LNCAP (cell line): ENCODE results near the gene SKI.

Experiments
- TF ChIP-seq, protein P1 (sequence below): fragments of 450-650 bp; IDR thresholded peaks from 2 replicates; pipeline ENCODE4 v1.5.1; 2017; ENCODE audit warnings: mild to moderate bottlenecking

SKI gene

DNA sequence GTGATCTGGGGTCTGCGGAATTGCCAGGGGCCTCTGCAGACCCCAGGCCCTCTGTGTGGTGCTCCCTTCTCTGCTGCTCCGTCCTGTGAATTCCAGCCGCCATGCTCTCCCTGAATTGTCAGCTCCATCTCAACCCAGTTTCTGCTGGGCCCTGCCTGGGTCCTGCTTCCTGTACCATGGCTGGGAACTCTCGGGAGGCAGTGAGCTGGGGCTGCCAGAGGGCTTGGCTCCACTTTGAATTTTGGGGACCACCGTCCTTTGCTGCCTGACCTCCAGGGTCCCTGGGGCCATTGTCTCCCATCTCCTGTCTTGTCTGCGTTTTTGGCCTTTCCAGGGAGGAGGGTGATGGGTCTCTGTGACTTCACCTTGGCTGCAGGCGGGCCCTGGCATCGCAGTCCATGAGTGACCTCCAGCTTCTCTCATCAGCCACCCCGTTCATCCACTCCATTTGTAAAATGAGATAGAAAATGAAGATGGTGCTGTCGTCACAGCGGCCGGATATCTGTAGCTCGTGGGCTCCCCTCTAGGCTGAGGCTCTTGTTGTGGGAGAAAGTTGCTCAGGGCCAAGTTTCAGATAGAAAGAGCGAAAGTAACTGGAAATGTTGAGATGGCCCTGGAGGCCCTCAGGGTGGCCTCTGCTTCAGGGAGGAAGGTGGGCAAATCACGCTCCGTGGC lies 38.3 kb downstream of the SKI start:
- TF ChIP-seq, protein P1, sequence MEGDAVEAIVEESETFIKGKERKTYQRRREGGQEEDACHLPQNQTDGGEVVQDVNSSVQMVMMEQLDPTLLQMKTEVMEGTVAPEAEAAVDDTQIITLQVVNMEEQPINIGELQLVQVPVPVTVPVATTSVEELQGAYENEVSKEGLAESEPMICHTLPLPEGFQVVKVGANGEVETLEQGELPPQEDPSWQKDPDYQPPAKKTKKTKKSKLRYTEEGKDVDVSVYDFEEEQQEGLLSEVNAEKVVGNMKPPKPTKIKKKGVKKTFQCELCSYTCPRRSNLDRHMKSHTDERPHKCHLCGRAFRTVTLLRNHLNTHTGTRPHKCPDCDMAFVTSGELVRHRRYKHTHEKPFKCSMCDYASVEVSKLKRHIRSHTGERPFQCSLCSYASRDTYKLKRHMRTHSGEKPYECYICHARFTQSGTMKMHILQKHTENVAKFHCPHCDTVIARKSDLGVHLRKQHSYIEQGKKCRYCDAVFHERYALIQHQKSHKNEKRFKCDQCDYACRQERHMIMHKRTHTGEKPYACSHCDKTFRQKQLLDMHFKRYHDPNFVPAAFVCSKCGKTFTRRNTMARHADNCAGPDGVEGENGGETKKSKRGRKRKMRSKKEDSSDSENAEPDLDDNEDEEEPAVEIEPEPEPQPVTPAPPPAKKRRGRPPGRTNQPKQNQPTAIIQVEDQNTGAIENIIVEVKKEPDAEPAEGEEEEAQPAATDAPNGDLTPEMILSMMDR = no peak

DNA sequence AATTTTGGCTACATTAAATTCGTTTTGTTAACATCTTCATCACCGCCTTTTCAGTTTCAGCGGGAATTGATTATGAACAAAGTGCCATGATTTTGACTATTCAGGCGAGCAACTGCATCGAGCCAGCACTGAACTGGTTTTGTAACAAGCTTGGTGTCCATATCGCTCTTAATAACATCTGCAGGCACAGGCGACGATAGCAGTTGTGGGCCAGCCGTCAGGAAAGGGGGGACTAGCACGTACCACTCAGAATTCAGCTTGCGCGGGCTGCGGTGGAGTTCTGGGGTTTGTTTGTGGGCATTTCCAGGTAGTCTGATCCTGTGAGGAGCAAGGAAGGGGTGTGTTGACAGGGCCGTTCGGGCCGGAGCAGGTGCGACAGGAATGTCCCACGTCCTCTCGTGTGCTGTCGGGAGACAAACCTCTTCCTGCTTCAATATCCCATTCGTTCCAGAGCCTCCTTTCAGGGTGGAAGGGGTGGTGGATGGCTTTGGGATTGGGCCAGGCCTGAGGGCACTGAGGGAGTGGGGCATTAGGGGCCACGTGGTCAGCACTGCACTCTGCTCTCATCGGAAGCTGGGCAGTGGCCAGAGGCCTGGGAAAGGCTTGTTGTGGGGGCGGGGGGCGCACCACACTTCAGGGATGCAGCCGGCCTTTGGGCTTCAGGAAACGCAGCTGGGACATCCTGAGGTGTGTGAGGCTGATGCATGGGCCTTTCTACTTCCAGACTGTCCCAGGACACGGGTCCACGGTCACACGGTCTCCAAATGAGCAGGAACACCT lies 39.1 kb downstream of the SKI start:
- TF ChIP-seq, protein P1 = no peak

DNA sequence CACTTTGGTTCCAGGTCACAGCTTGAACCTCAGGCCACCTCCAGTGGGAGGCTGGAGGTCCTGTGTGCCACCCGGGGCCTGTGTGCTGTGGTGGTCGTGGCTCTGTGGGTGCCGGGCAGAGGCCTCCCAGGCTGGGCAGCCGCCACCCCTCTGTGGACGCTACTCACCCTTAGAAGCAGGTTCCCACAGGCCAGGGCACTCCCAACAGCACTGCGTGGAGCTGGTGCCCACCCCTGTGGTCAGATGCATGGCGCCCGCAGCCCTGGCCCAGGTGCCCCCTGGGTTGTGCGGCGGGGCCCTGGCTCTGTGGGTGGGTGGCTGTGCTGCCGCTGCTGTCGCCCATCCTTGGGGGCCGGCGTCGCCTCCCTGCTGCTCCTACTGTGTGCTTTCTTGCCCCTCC lies 39.7 kb downstream of the SKI start:
- TF ChIP-seq, protein P1 = no peak

DNA sequence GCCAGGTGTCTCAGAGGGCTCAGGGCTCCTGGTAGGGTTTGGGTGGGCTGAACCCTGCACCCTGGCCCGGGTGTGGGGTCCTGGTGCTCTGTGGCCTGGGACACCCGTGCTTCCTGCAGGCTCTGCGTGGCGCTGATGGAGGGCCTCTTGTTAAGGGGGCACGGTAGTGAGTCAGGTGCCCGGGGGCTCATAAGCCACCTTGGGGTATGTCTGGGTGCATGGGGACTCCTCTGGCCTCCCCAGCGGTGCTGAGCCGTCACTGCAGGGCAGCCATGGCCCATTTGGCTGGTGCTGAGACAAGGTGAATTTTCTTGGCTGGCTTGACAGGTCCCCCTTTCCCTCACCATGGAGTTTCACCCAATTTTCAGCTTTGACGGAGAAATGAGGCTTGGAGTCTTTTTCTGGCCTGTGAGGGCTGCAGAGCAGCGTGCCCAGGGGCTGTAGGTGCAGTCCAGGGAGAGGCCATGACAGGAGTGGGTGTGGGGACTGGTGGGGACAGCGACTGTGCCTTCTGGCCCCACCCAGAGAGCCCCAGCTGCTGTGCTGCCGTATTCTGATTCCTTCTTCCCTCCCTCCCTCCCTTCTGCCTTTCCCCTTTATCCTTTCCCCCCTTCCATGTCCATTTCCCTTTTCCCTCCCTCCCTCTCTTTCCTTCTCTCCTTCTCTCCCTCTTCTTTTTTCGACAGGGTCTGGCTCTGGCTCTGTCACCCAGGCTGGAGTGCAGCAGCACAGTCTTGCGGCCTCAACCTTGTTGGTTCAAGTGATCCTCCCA lies 40.4 kb downstream of the SKI start:
- TF ChIP-seq, protein P1 = no peak

DNA sequence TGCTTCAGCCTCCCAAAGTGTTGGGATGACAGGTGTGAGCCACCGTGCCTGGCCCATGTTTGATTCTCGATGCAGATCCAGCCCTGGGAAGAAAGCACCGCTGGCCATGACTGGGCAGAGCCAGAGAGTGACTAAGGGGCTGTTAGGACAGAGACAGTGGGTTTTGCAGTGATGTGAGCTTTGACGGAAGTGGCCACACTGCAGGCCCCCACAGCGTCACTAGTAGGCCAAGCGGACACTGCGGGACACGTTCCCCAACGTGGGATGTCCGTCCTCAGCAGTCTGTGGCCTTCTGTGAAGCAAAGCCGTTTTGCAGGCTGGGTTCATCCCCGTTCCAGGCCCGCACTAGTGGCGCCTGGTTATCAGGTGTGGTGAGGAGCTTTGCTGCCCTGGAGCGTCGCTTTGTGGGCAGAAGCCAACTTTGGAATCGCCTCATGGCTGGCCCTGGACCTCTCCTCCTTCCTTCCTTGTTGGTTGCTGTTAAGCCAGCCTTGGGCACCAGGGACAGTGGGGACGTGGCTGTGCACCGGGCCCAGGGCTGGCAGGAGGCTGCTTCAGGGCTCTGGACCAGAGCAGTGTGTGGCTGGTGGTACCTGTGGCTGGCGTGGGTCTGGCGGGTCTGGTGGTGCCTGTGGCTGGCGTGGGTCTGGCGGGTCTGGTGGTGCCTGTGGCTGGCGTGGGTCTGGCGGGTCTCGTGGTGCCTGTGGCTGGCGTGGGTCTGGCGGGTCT lies 41.2 kb downstream of the SKI start:
- TF ChIP-seq, protein P1 = no peak

DNA sequence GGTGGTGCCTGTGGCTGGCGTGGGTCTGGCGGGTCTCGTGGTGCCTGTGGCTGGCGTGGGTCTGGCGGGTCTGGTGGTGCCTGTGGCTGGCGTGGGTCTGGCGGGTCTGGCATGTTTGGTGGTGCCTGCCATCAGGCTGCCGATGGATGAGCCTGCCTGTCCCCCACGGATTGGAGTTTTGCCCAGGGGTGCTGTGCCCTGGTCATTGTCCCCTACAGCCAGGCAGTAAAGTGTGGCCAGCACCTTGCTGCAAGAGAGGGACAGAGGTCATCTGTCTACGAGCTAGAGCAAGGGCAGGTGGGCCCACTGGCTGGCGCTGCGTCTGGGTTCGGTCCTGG lies 41.8 kb downstream of the SKI start:
- TF ChIP-seq, protein P1 = no peak
